Cardiac fibroblast (primary cell): ENCODE data around the gene SDK2.

Experiments
- DNase-seq, 2 donors: peaks; one replicate each; pipeline versions ENCODE4 v3.0.0 to v3.0.0-alpha.2; 2010; ENCODE audit warnings: low read depth in 2 of 2
- H3K4me3 ChIP-seq, 2 donors: replicated peaks in 1 of 2; 1 replicate in 1 of 2; 2 replicates in 1 of 2; pipeline ENCODE4 v1.5.1; 2011; ENCODE audit warnings: low read depth in 2 of 2, low read length in 2 of 2, mild to moderate bottlenecking in 2 of 2, moderate library complexity in 1 of 2
- TF ChIP-seq, protein P1 (sequence below): IDR thresholded peaks from one replicate; pipeline ENCODE4 v1.5.1; 2011; ENCODE audit warnings: low read depth, mild to moderate bottlenecking, low read length, inconsistent platforms

The SDK2 gene

DNA sequence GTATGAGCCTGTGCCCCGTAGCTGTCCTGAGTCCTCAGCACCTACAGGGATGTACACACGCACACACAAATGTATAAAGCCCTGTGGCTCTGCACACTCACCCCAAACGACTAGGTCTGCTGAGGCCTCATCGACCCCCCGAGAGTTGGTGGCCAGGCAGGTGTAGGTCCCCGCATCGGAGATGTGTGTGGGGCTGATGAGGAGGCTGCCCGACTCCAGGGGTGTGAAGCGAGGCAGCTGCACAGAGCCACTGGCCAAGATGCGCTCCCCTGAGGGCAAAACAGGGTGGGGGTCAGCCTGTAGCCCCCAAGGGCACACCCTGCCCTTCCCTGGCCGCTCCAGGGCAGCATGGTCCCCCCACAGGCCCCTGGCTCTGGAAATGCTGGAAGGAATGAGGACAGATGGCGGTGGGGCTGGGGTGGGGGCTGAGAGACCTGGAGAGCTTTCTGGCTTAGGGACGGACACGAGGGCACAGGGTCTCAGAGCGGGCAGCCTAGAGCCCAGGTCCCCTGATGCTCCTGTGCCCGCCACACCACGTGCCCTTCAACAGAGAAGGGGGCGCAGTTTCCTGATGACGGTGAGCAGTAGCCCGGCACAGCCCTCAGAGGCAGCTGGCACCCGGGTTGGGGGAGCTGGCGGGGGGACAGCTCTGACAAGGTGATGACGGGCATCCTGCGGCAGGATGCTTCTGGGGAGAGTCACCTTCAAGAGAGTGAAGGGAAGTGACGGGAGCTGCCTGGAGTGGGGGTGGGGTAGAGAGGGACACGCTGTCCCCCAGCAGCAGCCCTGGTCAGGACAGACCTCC is 212.6 kb downstream of the SDK2 start:
- no peak overlapping the region for H3K4me3 ChIP-seq
- TF ChIP-seq, protein P1, sequence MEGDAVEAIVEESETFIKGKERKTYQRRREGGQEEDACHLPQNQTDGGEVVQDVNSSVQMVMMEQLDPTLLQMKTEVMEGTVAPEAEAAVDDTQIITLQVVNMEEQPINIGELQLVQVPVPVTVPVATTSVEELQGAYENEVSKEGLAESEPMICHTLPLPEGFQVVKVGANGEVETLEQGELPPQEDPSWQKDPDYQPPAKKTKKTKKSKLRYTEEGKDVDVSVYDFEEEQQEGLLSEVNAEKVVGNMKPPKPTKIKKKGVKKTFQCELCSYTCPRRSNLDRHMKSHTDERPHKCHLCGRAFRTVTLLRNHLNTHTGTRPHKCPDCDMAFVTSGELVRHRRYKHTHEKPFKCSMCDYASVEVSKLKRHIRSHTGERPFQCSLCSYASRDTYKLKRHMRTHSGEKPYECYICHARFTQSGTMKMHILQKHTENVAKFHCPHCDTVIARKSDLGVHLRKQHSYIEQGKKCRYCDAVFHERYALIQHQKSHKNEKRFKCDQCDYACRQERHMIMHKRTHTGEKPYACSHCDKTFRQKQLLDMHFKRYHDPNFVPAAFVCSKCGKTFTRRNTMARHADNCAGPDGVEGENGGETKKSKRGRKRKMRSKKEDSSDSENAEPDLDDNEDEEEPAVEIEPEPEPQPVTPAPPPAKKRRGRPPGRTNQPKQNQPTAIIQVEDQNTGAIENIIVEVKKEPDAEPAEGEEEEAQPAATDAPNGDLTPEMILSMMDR = no peak
- no peak for DNase-seq

DNA sequence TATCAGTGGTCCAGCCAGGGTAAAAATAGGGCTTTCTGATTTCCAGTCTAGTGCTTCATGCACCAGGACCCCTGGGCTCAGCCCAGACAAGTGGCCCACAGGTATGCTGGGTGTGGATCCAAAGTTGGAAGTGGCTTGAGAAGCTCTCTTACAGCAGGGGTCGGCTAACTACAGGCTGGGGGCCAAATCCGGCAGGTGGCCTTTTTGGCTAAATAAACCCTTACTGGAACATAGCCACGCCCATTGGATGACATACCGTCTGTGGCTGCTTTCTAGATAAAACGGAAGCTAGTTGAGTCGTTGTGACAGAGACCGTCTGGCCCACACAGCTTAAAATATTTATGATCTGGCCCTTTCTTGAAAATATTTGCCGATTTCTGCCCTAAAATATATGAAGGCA is 213.4 kb downstream of the SDK2 start:
- TF ChIP-seq, protein P1 = no peak
- no peak overlapping the region for H3K4me3 ChIP-seq
- peak; percentile 10 to 37 for DNase-seq

DNA sequence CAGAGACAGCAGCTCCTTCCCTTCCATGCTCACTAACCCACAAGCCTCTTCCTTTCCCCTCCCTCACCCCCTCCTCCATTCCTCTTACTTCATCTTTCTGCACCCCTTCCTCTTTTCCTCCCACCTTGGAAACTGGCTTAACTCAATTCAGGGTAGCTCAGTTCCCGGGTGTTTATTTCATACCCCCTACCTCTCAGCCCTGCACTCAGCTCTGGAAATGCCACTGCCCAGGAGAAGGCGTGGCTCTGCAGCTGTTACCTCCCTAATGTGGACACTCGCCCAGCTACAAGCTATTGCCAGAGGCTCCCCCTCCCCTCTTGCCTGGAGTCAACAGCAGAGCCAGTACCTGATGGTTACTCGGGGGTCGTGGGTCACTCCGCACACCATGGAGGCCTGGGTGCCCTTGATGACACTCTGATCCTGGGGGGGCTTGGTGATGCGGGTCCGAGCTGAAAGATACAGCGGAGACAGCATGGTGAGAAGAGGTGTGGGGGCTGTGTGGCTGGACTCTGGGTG is 214.0 kb downstream of the SDK2 start:
- DNase-seq = no peak
- no peak overlapping the region for H3K4me3 ChIP-seq
- TF ChIP-seq, protein P1 = no peak

DNA sequence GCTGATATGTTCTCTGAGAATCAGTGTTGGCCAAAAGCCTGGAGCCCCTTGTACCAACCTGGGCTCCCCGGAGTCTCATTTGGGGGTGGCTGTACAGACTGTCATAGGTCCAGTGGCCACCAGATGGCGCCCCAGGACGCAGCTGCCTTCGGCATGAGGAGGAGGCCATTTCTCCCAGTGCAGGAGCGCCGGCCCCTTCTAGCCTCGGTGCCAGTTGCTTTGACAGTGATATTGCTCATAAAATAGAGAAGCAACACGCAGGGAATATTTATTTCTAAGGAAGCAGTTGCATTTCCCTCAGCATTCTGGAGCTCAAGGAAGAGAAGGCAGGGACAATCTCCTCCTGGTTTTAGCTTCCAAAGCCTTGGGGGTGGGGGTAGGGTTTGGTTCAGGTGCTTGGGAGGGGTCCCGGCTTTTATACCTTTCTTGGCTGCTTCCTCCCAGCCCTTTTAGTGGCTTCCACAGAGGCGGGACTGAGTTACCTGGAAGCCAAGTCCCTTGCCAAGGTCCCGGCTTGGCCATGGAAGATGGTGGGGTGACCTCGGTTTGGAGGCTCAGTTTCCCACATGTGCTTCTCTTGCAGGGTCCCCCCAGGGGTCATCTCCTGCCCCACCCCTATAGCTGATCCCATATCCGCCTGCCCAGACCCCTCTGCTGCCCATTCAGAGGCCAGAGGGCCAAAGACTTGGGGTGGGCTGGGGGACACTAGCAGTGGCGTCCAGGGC is 214.6 kb downstream of the SDK2 start:
- no peak overlapping the region for H3K4me3 ChIP-seq
- peak; percentile 78 to 81 for DNase-seq
- TF ChIP-seq, protein P1 = peak; percentile 94

DNA sequence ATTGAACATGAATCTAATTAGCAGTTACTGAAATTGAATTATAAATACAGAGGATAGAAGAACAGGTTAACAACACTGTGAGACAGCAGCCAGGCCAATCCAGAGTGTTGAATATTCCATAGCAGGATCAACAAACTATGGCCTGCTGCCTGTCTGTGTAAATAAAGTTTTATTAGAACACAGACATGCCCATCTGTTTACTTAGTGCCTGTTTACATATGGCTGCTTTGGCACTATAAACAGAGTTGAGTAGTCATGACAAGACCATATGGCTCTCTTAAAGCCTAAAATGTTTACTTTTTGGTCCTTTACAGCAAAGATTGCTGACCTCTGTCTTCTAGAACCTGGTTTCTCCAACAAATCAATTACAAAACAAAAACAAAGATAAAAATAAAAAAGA is 217.0 kb downstream of the SDK2 start:
- no peak for DNase-seq

DNA sequence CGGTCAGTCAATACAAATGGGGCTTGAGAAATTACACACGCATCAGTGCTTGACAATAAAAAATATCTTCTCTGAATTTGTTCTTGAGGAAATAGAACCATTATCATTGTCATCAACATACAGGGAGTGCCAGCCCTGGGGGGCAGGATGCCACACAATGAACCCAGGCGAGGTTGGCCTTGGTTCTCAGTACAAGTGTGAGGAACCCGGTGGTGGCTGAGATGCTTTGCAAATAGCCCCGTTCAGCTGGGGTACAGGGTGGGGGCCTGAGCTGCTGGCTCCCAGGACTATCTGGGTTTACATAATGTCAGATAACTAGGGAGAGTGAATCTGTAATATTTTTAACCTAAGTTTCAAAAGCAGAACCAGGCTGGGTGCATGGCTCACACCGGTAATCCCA is 219.7 kb downstream of the SDK2 start:
- TF ChIP-seq, protein P1 = no peak
- DNase-seq = no peak
- H3K4me3 ChIP-seq = no peak overlapping the region

More for the DNA sequence above, 217.0 kb downstream of the SDK2 start:
- H3K4me3 ChIP-seq = no peak overlapping the region
- TF ChIP-seq, protein P1 = no peak
